Measurements from ENCODE around the gene MED29.

Gene MED29

DNA sequence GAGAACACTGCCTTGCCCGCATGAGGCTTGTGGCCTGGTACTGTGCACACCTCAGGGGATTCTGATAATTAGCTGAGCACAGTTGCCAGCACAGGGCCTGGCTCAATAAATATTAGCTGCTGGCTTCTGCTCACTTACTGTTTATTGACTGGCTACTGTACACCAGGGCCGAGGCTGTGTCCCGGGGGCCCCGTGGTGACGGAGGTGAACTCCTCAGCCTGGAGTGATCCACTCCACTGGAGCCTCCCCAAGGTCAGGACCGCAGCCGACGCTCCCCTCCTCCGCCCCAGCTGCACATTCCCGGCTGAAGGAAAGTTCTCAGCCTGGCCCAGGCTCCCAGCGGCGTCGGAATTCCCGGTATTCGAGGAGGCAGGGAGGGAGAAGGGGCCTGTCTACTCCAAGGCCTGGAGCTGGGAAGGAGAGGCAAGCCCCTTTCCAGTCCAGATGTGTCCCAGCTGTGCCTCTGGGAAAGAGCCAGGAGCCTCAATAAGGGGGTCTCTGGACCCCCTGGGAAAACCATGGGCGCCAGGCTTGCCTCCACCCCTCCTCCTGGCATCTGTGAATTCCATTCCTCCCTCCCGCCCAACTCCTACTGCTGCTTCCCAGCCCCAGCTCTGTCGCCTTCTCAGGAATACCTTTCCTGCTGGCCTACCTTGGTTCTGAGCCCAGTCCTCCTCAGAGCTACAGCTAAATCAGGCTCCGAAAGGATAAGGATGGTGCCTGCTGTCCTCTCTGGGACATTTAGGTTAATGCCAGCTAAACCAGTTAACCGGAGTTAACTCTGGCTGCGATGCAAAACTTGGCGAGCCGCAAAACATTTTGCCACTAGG lies 37.3 kb downstream of the MED29 start:
- DNase-seq (ENCODE audit: low read depth in 2 of 2) = no peak

DNA sequence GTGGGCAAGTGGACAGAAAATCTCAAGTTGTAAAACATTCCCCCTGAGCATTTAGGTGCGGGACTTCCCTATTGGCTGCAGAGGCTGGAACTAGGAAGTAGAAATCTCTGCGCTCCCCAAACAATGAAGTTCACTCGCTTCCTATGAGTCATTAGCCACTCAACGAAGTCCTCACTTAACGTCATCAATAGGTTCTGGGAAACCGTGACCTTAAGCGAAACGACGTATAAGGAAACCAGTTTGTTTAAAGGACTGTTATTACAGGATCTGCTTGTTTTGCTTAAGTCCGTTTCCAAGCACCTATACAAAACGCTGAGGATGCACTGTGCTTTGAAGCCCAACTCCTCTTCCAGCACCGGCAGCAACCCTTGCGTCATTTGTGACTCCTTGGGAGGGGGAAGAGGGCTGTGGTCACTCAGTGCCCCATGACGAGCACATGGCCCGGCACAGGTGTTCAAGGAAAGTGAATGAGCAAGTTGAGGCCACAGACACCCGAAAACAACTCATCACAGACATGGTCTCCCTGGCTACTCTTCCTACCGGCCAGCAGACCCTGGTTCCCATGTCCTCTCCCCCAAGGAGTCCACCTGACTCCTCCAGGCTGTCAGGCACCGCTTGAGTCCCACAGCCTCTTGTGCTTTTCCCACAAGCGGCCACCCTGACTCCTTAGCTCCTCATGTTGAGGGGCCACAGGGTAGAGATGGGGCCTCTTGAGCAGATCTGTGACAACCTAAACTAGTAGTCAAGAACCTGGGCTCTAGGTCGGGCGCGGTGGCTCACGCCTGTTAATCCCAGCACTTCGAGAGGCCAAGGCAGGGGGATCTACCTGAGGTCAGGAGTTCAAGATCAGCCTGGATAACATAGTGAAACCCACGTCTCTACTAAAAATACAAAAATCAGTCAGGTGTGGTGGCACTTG lies 39.8 kb downstream of the MED29 start:
- DNase-seq (ENCODE audit: low read depth in 2 of 2) = no peak

DNA sequence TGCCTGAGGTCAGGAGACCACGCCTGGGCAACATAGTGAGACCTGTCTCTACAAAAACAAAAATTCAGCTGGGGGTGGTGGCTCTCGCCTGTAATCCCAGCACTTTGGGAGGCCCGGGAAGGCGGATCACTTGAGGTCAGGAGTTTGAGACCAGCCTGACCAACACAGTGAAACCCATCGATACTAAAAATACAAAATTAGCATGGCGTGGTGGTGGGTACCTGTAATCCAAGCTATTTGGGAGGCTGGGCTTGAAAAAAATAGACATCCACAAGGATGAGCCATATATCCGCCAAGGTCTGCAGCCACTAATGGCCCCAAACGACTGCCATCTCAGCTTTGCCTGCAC lies 41.5 kb downstream of the MED29 start:
- DNase-seq (ENCODE audit: low read depth in 2 of 2) = no peak

DNA sequence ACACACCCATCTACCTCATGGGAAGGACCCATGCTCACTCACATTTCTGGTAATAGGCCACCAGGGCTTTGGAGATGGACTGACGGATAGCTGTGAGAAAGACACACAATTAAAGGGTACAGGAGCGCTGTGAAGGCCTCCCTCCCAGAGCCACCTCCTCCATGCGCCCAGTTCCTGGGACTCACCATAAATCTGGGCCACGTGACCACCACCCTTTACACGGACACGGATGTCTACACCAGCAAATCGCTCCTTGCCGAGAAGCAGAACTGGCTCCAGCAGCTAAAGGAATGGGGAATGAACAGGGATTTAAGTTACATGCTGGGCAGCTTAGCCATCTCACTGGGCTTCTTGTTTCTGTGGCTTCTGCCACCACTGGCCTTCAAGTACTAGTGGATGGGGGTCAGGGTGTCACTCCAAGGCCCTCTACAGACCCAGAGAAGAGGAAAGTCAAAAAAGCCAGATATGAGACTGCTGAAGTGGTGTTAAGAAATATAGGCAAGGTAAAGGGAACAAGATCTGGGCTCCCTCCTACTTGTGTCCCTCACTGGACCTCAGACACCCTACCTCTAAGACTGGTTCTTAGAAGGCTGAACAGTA lies 42.4 kb downstream of the MED29 start:
- DNase-seq (ENCODE audit: low read depth in 2 of 2) = no peak

DNA sequence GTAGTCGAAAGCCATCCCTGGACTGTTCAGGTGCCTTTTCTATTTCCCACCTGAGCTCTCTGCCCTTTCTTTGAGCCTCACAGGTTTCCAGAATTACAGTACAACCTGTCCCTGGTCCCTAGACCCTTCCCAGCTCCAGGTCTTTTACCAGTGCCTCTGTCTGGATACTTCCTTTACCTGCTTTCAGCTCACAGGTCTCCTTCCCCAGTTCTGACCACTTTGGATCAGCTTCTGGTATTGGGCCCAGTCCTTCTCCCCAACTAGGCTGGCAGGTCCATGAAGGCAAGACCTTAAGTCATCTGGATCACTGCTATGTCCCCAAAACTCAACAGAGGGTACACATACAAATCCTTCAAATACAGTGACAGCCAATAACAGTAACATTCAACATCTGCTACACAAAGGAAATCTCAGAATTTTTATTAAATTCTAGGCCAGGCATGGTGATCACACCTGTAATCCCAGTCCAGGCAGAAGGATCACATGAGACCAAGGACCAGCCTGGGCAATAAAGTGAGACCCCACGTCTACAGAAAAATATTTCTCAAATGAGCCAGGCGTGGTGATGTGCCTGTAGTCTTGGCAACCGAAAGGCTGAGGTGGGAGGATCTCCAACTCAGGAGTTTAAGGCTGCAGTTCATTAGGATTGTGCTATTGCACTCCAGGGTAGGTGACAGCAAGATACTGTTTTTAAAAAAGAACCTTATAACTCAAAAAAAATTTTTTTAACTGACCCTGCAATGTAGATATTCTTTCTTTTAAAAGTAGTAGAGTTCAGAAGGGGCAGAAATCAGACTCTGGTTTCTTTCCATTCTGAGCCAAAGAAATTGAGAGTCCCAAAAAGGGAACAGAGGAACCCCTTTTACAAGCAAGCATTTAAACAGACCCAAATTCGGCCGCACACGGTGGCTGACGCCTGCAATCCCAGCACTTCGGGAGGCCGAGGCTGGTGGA lies 43.2 kb downstream of the MED29 start:
- DNase-seq (ENCODE audit: low read depth in 2 of 2) = no peak

DNA sequence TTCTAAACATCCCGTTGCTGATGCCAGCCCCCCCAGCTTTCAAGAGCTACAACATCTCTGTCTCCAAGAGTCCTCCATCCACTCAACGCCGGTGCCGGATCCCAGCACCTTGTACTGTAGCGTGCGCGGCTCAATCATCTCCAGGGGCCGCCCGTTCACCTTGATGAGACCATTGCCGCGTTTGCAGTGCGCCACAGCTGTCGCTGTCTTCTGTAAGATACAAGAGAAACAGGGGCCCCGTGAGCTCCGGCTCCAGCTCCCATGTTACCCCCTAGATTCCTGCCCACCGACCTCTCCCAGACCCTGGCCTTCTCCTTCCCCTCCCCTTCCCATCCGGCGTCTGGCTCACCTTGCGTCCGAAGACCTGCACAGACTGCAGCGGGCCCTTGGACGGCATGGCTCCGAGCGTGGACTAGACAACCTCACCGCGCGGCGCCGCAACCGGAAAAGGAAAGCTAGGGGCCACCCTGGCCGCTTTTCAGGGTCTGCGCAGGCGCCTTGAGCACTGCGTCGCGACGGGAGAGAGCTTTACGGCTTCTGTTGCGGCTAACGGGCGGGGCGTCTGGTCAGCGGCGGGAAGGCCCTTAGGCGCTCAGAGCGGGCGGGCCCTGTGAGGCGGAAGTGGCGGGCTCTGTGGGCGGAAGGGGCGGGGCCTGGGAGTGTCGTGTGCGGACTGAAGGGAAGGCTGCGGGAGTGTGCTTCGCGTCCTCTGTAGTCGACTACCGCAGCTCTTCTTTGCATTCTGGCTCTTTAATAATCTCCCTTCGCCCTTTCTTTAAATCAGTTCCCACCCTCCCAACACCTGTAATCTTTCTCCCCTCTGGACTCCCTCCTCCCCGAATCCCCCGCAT lies 44.5 kb downstream of the MED29 start, which contains the start of gene RPS16:
RPS16 (minus strand) TSS at position 451 of the 851 bp plus-strand sequence; CDS start at position 397, 54 bp downstream.
- peak; percentile 99 to 100 for DNase-seq (ENCODE audit: low read depth in 2 of 2)

DNA sequence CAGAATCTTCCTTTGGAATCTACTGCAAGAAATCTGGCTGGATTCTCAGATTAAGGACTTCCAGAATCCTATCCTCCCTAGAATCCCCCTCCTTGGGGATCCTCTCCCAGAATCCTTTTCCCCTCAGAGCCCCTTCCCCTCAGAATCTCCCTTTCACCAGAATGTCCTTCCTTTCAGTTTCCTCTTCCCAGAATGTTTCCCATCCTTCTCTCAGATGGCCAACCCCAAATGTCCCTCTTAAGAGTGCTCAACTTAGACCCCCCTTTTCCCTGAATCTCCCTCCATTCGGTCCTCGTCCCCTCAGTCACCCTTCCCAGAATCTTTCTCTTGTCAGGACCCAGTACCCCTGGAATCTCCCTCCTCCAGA lies 45.2 kb downstream of the MED29 start:
- no peak for DNase-seq (ENCODE audit: low read depth in 2 of 2)

DNA sequence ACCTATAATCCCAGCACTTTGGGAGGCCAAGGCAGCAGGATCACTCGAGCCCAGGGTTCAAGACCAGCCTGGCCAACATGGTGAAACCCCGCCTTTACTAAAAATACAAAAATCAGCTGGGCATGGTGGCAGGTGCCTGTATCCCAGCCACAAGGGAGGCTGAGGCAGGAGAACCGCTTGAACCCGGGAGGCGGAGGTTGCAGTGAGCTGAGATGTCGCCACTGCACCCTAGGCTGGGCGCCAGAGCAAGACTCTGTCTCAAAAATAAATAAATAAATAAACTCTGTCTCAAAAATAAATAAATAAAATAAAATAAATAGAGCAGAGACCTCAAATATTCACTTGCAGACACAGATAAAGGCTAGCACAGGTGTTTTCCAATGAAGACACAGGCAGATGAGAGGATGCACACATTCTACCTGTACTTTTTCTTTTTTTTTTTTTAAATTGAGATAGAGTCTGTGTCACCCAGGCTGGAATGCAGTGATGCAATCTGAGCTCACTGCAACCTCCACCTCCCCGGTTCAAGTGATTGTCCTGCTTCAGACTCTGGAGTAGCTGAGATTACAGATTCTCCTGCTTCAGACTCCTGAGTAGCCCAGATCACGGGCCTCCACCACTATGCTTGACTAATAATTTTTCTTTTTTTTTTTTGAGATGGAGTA lies 47.2 kb downstream of the MED29 start:
- no peak for DNase-seq (ENCODE audit: low read depth in 2 of 2)

DNA sequence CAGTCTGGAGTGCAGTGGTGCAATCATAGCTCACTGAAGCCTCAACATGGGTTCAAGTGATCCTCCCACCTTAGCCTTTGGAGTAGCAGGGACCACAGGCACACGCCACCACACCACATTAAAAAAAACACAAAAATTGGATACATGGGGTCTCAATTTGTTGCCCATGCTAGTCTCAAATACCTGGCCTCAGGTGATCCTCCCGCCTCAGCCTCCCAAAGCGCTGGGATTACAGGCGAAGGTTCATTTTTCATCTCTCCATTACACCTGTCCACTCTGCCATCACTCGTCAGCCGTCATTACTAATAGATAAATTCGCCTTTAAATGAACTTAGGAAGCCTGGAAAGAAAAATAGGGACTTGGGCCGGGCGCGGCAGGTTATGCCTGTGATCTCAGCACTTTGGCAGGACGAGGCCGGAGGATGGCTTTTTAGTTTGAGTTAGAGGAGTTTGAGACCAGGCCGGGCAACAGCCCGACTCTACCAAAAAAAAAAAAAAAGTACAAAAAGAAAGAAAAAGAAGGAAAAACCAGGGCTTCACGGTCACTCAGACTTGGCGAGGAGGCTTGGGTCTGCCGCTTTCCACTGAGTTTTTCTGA lies 53.5 kb downstream of the MED29 start:
- DNase-seq (ENCODE audit: low read depth in 2 of 2) = no peak

DNA sequence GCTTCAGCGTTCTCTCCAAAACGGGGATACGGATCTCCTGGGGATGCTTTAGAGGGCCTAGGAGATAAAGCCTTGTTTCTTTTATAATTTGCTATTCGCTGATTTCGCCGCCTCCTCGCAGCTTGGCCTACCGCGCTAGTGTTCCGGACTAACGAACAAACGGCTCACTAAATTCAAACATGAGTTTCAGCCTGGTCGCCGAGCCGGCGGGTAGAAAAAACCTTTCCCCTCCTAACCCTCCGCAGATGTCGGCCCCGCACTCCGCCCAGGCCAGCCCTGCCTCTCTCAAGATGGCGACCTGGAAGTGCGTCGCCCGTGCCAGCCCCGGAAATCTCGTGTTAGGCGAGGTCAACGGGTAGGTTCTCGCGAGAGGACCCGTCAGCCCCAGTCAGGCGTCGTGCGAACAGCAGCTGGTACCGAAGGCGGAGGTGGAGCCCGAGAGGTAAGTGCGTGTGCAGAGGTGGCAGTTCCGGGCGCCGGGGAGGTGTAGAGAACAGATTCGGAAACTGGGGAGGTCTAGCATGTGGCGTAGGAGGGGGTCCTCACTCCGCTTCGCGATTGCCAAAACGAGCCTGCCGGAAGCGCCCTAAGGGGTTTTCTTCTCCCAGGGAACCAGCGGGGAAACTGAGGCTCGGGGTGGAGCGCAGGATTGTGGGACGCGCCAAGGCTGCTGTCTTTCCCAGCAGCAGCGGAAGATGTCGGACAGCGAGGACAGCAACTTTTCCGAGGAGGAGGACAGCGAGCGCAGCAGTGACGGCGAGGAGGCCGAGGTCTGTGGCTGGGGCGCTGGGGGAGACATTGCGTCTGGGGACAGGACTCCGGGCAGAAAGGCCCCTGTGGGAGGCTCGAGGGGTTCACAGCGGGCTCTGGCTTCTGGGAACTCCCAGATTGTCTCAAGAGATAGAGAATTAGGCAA lies 54.3 kb downstream of the MED29 start, which contains the start of gene SUPT5H:
SUPT5H (plus strand) TSS at position 387 of the 916 bp plus-strand sequence; CDS start at position 696, 309 bp downstream.
- peak; percentile 91 to 95 for DNase-seq (ENCODE audit: low read depth in 2 of 2)

DNA sequence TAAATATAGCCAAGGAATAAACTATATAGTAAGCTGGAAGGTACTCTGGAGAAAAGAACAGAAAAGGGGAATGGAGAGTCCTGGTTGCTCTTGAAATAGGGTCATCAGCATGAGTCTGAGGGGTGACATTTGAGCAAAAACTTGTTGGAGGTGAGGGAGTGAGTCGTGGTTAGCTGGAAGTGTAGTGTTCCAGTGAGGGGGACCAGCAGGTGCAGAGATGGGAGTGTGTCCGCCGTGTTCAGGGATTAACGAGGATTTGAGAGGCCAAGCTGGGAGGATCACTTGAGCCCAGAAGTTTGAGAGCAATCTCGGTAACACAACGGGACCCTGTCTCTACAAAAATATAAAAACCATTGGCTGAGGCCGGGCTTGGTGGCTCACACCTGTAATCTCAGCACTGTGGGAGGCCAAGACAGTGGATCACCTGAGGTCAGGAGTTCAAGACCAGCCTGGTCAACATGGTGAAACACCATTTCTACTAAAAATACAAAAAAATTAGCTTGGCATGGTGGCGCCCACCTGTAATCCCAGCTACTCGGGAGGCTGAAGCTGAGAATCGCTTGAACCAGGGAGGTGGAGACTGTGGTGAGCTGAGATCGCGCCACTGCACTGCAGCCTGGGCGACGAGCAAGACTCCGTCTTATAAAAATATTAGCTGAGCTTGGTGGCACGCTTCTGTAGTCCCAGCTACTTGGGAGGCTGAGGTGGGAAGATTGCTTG lies 55.3 kb downstream of the MED29 start:
- DNase-seq (ENCODE audit: low read depth in 2 of 2) = no peak

DNA sequence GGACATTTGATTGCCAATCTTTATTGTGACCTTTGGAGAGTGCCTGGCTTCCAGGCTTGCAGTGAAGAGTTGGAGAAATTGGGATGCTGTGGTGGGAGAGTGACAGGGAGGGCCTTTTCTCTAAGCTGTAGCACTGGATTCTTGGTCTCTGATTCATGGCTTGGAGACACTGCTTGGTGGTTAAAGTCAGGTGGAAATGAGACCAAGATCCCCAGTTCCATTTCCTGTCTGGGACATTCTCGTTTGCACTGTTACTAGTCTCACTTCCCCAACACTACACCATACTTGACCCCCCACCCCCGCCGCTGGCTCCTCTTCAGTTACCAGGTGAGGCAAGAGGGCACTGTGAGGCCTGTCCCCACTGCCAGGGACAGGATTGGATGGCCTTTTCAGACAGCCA lies 57.1 kb downstream of the MED29 start:
- DNase-seq (ENCODE audit: low read depth in 2 of 2) = no peak

DNA sequence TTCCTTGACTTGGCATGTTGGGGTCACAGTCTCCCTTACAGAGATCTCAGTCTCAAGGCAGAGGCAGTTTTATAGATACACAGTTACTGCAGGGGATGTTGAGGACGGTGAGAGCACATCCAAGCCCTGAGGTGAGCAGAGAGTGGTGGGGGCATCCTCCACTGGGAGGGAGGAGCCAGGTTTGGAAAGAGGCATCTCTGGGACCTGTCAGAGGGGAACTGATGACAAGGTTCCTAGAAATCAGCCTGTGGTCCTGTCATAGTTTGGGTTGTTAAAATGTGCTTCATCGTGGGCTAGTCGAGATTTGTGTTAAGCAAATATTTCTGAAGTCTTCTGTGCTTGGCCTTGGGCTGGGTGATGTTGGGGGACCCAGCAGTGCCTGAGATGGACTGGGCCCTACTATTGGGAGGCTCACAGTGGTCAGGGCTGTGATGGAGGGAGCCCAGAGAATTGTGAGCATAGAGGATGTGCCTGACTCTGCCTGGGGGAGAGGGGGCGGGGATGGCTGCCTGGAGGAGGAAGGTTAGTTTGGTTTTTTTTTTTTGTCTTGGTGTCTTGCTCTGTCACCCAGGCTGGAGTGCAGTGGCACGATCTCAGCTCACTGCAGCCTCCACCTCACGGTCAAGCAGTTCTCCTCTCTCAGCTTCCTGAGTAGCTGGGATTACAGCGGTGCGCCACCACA lies 58.1 kb downstream of the MED29 start:
- no peak for DNase-seq (ENCODE audit: low read depth in 2 of 2)

All from stimulated activated CD4-positive, alpha-beta T cell treated with anti-CD3 and anti-CD28 coated beads, Interleukin-1b, Interleukin-23, amount 100 ng/mL, for 4 hours (primary cell).